Measurements from ENCODE around the gene KBTBD12.

- TF ChIP-seq SRF (IDR thresholded peaks at IDR 0.05; ENCODE audit: low read depth) (no peak), EZH2 (IDR thresholded peaks at IDR 0.05) (no peak), CTCF (IDR thresholded peaks at IDR 0.05 in 2 of 3, conservative IDR thresholded peaks at IDR 0.05 in 1 of 3; ENCODE audit: borderline replicate concordance in 1 of 3, insufficient read depth in 1 of 3, low read depth in 2 of 3, low read length in 2 of 3) (no peak), POLR2AphosphoS5 (IDR thresholded peaks at IDR 0.05; ENCODE audit: low read depth, low read length) (no peak), POLR2A (IDR thresholded peaks at IDR 0.05; ENCODE audit: borderline replicate concordance, extremely low read depth, insufficient read depth, insufficient read length) (no peak), JUND (IDR thresholded peaks at IDR 0.05) (no peak), REST (IDR thresholded peaks at IDR 0.05; ENCODE audit: low read depth) (no peak), SIN3A (IDR thresholded peaks at IDR 0.05; ENCODE audit: low read depth) (no peak), ATF3 (IDR thresholded peaks at IDR 0.05) (no peak)
These were observed 9.5 kb upstream of the KBTBD12 start for GRCh38 chr3:127905556-127905955.

Measured in HCT116 (cell line).